Endothelial cell of umbilical vein (primary cell): ENCODE results near the gene KIFC3. TPM values are rescaled to one million over a fixed set of nuclear protein-coding genes. Genes with fewer than 3 reads are reported as not detected.

Source experiments
- BruUV-seq: library from RNA; stranded (reverse); fragments of 400-500 nt; replicated peaks from 2 replicates; lab custom pipeline; 2021; lab: Mats Ljungman, UMichigan
- CTCF ChIA-PET: fragments of 300-600, 350-600 bp; sonication (Branson Sonifier 250); formaldehyde crosslinking; loops from one replicate; lab custom pipeline; 2021; ENCODE audit warnings: antibody characterized with exemption, inconsistent platforms; lab: Charles Lee
- POLR2A ChIA-PET: fragments of 300-600, 350-600 bp; sonication (Branson Sonifier 250); formaldehyde crosslinking; loops from one replicate; lab custom pipeline; 2021; ENCODE audit warnings: antibody characterized with exemption, inconsistent platforms; lab: Charles Lee
- DNase-seq: peaks from one replicate; pipeline ENCODE4 v3.0.0-alpha.2; 2011; ENCODE audit warnings: low read depth, low spot score
- FAIRE-seq: peaks from 2 replicates; lab custom pipeline; 2011; peaks lifted over from hg19 to GRCh38; lab: Jason Lieb, UNC
- H2AFZ ChIP-seq: 2 replicates; pipeline ENCODE4 v1.6.0; 2012; ENCODE audit warnings: low read depth, low read length, control low read depth, inconsistent platforms
- H3K27ac ChIP-seq: 2 replicates; pipeline ENCODE4 v1.5.1; 2011; ENCODE audit warnings: low read depth, mild to moderate bottlenecking, control low read depth, low read length, moderate library complexity; ENCODE audit not compliant: insufficient read depth
- H3K27me3 ChIP-seq, 2 experiments: 2 replicates each; pipeline versions ENCODE4 v1.6.0 to v1.6.1; 2011; ENCODE audit warnings: low read length in 2 of 2, mixed read lengths in 1 of 2; ENCODE audit not compliant: control insufficient read depth in 2 of 2, insufficient read depth in 2 of 2
- H3K36me3 ChIP-seq, 2 experiments: 2 replicates in 1 of 2; 3 replicates in 1 of 2; pipeline ENCODE4 v1.5.1; 2011; ENCODE audit warnings: low read length in 2 of 2, mild to moderate bottlenecking in 1 of 2, moderate library complexity in 1 of 2; ENCODE audit not compliant: control insufficient read depth in 2 of 2, insufficient read depth in 2 of 2; ENCODE audit errors: extremely low read depth in 1 of 2
- H3K4me1 ChIP-seq: 3 replicates; pipeline ENCODE4 v1.5.1; 2011; ENCODE audit warnings: mild to moderate bottlenecking, low read length; ENCODE audit not compliant: control insufficient read depth, insufficient read depth; ENCODE audit errors: extremely low read depth
- H3K4me2 ChIP-seq: 2 replicates; pipeline ENCODE4 v1.6.1; 2011; ENCODE audit warnings: low read length, control low read depth, mixed read lengths; ENCODE audit not compliant: insufficient read depth
- H3K4me3 ChIP-seq, 3 experiments: fragments of 200-600 bp in 1 of 3; sonication (generic), shearing (Covaris generic) in 1 of 3; replicated peaks in 1 of 3; 2 replicates each; pipeline ENCODE4 v1.5.1; 2011 to 2016; ENCODE audit warnings: control low read depth in 3 of 3, low read length in 3 of 3, mild to moderate bottlenecking in 2 of 3, inconsistent platforms in 1 of 3, low read depth in 1 of 3, moderate library complexity in 1 of 3; ENCODE audit not compliant: insufficient read depth in 1 of 3
- H3K79me2 ChIP-seq: 2 replicates; pipeline ENCODE4 v1.6.0; 2012; ENCODE audit warnings: low read length, inconsistent platforms; ENCODE audit not compliant: control insufficient read depth, insufficient read depth
- H3K9ac ChIP-seq: replicated peaks from 2 replicates; pipeline ENCODE3; 2011; ENCODE audit warnings: low read length, control low read depth; ENCODE audit not compliant: insufficient read depth; ENCODE audit errors: extremely low read depth
- H3K9me1 ChIP-seq: replicated peaks from 3 replicates; pipeline ENCODE4 v1.6.0; 2011; ENCODE audit warnings: mild to moderate bottlenecking, low read length; ENCODE audit not compliant: control insufficient read depth, insufficient read depth; ENCODE audit errors: extremely low read depth
- H3K9me3 ChIP-seq: replicated peaks from 2 replicates; pipeline ENCODE4 v1.5.1; 2012; ENCODE audit warnings: low read length, inconsistent platforms; ENCODE audit not compliant: control insufficient read depth, insufficient read depth
- H4K20me1 ChIP-seq: replicated peaks from 2 replicates; pipeline ENCODE3; 2011; ENCODE audit warnings: mild to moderate bottlenecking, low read length; ENCODE audit not compliant: control insufficient read depth, insufficient read depth; ENCODE audit errors: extremely low read depth
- EZH2 ChIP-seq: IDR thresholded peaks from 2 replicates; pipeline ENCODE4 v1.6.1; 2012; ENCODE audit warnings: borderline replicate concordance, low read depth, mild to moderate bottlenecking, moderate library complexity, low read length, inconsistent platforms; ENCODE audit not compliant: severe bottlenecking
- FOS ChIP-seq: IDR thresholded peaks from 2 replicates; pipeline ENCODE4 v1.6.1; 2011; ENCODE audit warnings: mild to moderate bottlenecking, low read length, moderate library complexity, borderline replicate concordance; ENCODE audit not compliant: insufficient read depth
- GATA2 ChIP-seq: IDR thresholded peaks from 2 replicates; pipeline ENCODE4 v1.7.0; 2011; ENCODE audit warnings: low read depth, mild to moderate bottlenecking, moderate library complexity, mixed read lengths, low read length; ENCODE audit not compliant: insufficient read length, insufficient read depth
- JUN ChIP-seq: IDR thresholded peaks from 2 replicates; pipeline ENCODE4 v1.6.1; 2011; ENCODE audit warnings: borderline replicate concordance, low read depth; ENCODE audit not compliant: insufficient read length, insufficient read depth
- MAX ChIP-seq: IDR thresholded peaks from 2 replicates; pipeline ENCODE4 v1.6.1; 2011; ENCODE audit not compliant: insufficient read depth, insufficient read length
- MYC ChIP-seq: IDR thresholded peaks from one replicate; pipeline ENCODE4 v1.6.1; 2011; ENCODE audit warnings: mild to moderate bottlenecking, low read depth, low read length
- POLR2A ChIP-seq: IDR thresholded peaks from 2 replicates; pipeline ENCODE4 v1.6.1; 2012; ENCODE audit warnings: low read depth, mild to moderate bottlenecking, control low read depth, low read length
- POLR2AphosphoS5 ChIP-seq: IDR thresholded peaks from 2 replicates; pipeline ENCODE4 v1.6.1; 2012; ENCODE audit warnings: low read depth, mild to moderate bottlenecking, control low read depth, low read length, moderate library complexity; ENCODE audit not compliant: insufficient read depth
- dilution Hi-C: fragments of 300-500 bp; cut with MboI; formaldehyde crosslinking; loops from one replicate; pipeline ENCODE4 v1.15.0; 2019; ENCODE audit warnings: low sequenced_read_pairs; ENCODE audit not compliant: extremely low pct_ligation_motif_present
- intact Hi-C: fragments of 100-400 bp; cut with micrococcal nuclease; formaldehyde crosslinking; loops from one replicate; pipeline ENCODE4 v1.10.0; 2022
- polyA plus RNA-seq, 4 experiments: library from polyadenylated mRNA; depleted of rRNA in 3 of 4; stranded (reverse) in 3 of 4; unstranded in 1 of 4; fragments of >200 nt; gene quantifications; 2 replicates each; pipeline versions ENCODE4 v1.2.1 to v1.2.3, GENCODE V29; 2011 to 2012; ENCODE audit warnings: missing spikeins in 1 of 4
- total RNA-seq: library from RNA; stranded (reverse); gene quantifications from 2 replicates; pipeline ENCODE4 v1.2.3, GENCODE V29; 2021
- TF ChIP-seq, protein P1 (sequence below), 2 donors: IDR thresholded peaks; 1 replicate in 1 of 2; 2 replicates in 1 of 2; pipeline ENCODE4 v1.5.1; 2011; ENCODE audit warnings: low read length in 2 of 2, mild to moderate bottlenecking in 2 of 2, moderate library complexity in 2 of 2, control low read depth in 1 of 2, inconsistent platforms in 1 of 2, low read depth in 1 of 2; ENCODE audit not compliant: insufficient read depth in 1 of 2; ENCODE audit errors: extremely low read depth in 1 of 2

Gene KIFC3
- total and polyA plus RNA-seq, 2 donors (not counting 3 experiments of a cell fraction or from before 2014, with no cell fraction given), result 36.3 to 62.2 TPM

GRCh38 chr16:57822856-57823255, 20.6 kb upstream of the KIFC3 start:
- H3K9me1 ChIP-seq, result no peaks in the 10 kb centered on the region
- no peak overlapping the region for H3K27ac ChIP-seq
- no peaks in the 10 kb centered on the region for H3K36me3 ChIP-seq
- H3K27me3 ChIP-seq, result peaks cover 1 to 5% of the 10 kb centered on the region in 2 experiments
- no peaks in the 10 kb centered on the region for H3K79me2 ChIP-seq
- no peaks in the 10 kb centered on the region for H3K9me3 ChIP-seq
- H3K4me2 ChIP-seq, result no peak overlapping the region
- FAIRE-seq (no peak), DNase-seq (no peak)
- ChIA-PET POLR2A (no interaction called here), CTCF (no interaction called here)
- no peaks in the 10 kb centered on the region for H4K20me1 ChIP-seq
- dilution Hi-C loops, result no loop called here
- TF ChIP-seq MAX, result no peak
- no peak for TF ChIP-seq FOS
- TF ChIP-seq GATA2, result no peak
- TF ChIP-seq JUN, result no peak
- TF ChIP-seq MYC, result no peak
- TF ChIP-seq POLR2A, result no peak
- TF ChIP-seq, protein P1, sequence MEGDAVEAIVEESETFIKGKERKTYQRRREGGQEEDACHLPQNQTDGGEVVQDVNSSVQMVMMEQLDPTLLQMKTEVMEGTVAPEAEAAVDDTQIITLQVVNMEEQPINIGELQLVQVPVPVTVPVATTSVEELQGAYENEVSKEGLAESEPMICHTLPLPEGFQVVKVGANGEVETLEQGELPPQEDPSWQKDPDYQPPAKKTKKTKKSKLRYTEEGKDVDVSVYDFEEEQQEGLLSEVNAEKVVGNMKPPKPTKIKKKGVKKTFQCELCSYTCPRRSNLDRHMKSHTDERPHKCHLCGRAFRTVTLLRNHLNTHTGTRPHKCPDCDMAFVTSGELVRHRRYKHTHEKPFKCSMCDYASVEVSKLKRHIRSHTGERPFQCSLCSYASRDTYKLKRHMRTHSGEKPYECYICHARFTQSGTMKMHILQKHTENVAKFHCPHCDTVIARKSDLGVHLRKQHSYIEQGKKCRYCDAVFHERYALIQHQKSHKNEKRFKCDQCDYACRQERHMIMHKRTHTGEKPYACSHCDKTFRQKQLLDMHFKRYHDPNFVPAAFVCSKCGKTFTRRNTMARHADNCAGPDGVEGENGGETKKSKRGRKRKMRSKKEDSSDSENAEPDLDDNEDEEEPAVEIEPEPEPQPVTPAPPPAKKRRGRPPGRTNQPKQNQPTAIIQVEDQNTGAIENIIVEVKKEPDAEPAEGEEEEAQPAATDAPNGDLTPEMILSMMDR (IDR thresholded peaks at IDR 0.05; ENCODE audit: extremely low read depth in 1 of 2, insufficient read depth in 1 of 2, low read depth in 1 of 2, low read length in 2 of 2), result no peak
- TF ChIP-seq POLR2AphosphoS5, result no peak
- no peak for TF ChIP-seq EZH2
- H3K4me1 ChIP-seq, result no peaks in the 10 kb centered on the region
- no peak overlapping the region for H2AFZ ChIP-seq
- intact Hi-C loops, result no loop called here
- H3K4me3 ChIP-seq, result no peak overlapping the region
- H3K9ac ChIP-seq, result no peak overlapping the region
- no TSS peak for BruUV-seq
